Upper lobe of left lung (tissue), 6 donors: ENCODE results near the gene MIGA2. TPM values are rescaled to one million over a fixed set of nuclear protein-coding genes. Genes with fewer than 3 reads are reported as not detected.

ENCODE experiments used
- ATAC-seq, 2 donors: fragments of 200-7000 bp; cut with Tn5 transposase; one replicate each; pipeline ENCODE4 v1.9.1; 2022; ENCODE audit warnings: mild to moderate bottlenecking in 2 of 2, moderate library complexity in 2 of 2; ENCODE audit not compliant: low FRiP score in 2 of 2
- DNase-seq, 2 donors: peaks; one replicate each; pipeline ENCODE4 v3.0.0-alpha.2; 2019 to 2020
- H3K27ac ChIP-seq, 4 donors: fragments of 200-600 bp; sonication (generic); one replicate each; pipeline ENCODE4 v1.5.1; 2016 to 2019
- H3K27me3 ChIP-seq, 4 donors: fragments of 200-600 bp; sonication (generic); one replicate each; pipeline ENCODE4 v1.5.1; 2017 to 2019
- H3K36me3 ChIP-seq, 4 donors: fragments of 200-600 bp; sonication (generic); one replicate each; pipeline ENCODE4 v1.5.1; 2016 to 2019
- H3K4me1 ChIP-seq, 4 donors: fragments of 200-600 bp; sonication (generic); one replicate each; pipeline ENCODE4 v1.5.1; 2018 to 2019
- H3K4me3 ChIP-seq, 4 donors: fragments of 200-600 bp; sonication (generic); one replicate each; pipeline ENCODE4 v1.5.1; 2017 to 2019; ENCODE audit warnings: mild to moderate bottlenecking in 2 of 4, moderate library complexity in 1 of 4
- H3K9me3 ChIP-seq, 4 donors: fragments of 200-600 bp; sonication (generic); one replicate each; pipeline ENCODE4 v1.5.1; 2018 to 2019
- CTCF ChIP-seq, 6 experiments: fragments of 450-650 bp in 4 of 6; fragments of 200-600 bp in 2 of 6; sonication (generic) in 2 of 6; IDR thresholded peaks; one replicate each; pipeline ENCODE4 v1.5.1; 2016 to 2019; ENCODE audit warnings: antibody characterized with exemption in 6 of 6
- EP300 ChIP-seq, 4 donors: sonication (generic); formaldehyde crosslinking; IDR thresholded peaks; one replicate each; pipeline ENCODE4 v1.5.1; 2017; ENCODE audit warnings: antibody characterized with exemption in 4 of 4, control low read depth in 2 of 4
- POLR2A ChIP-seq, 4 donors: fragments of 450-650 bp; IDR thresholded peaks; one replicate each; pipeline ENCODE4 v1.5.1; 2016 to 2017; ENCODE audit warnings: antibody characterized with exemption in 4 of 4, mild to moderate bottlenecking in 2 of 4
- POLR2AphosphoS5 ChIP-seq, 2 donors: sonication (generic); formaldehyde crosslinking; IDR thresholded peaks; one replicate each; pipeline ENCODE4 v1.5.1; 2017; ENCODE audit warnings: antibody characterized with exemption in 2 of 2
- WGBS, 2 donors: methylation state at CpG; one replicate each; pipeline ENCODE4 v1.1.5; 2017 to 2018; 5-methylcytosine and 5-hydroxymethylcytosine counted together
- total RNA-seq, 6 donors: library from RNA; depleted of rRNA in 4 of 6; stranded (reverse); fragments of >200 nt in 4 of 6; gene quantifications; one replicate each; pipeline versions ENCODE4 v1.1.0 to v1.2.1, GENCODE V29; 2016 to 2021
- donor health status: DM: no; HTN: no; CAD: no; lungs with moderate emphysema.
- donor health status: DM: no; HTN: yes; CAD: no; lungs with severe emphysema.

MIGA2 gene
- total RNA-seq, 6 donors from 2014 or later, result 18.6 to 95.3 (median 28.6) TPM

GRCh38 chr9:129095908-129096307 is 59.5 kb downstream of the MIGA2 start:
- no peak overlapping the region for H3K27ac ChIP-seq
- H3K9me3 ChIP-seq, result no peaks in the 10 kb centered on the region
- H3K27me3 ChIP-seq, result no peaks in the 10 kb centered on the region
- 89 to 98% methylated on average over 8 to 12 of the region's 12 CpGs for WGBS, 2 donors
- no peak overlapping the region for H3K4me3 ChIP-seq
- TF ChIP-seq POLR2A (IDR thresholded peaks at IDR 0.05), result no peak
- ATAC-seq (no peak), DNase-seq (no peak)
- H3K36me3 ChIP-seq, result peaks cover 0 to 40% (median 19%) of the 10 kb centered on the region in 4 donors
- no peaks in the 10 kb centered on the region for H3K4me1 ChIP-seq

- Histone ChIP-seq H3K4me3 (no peak overlapping the region), H3K27me3 (no peaks in the 10 kb centered on the region), H3K36me3 (peaks cover 0 to 48% (median 19%) of the 10 kb centered on the region in 4 donors), H3K27ac (no peak overlapping the region), H3K4me1 (no peaks in the 10 kb centered on the region), H3K9me3 (no peaks in the 10 kb centered on the region)
- no peak for TF ChIP-seq POLR2AphosphoS5 (IDR thresholded peaks at IDR 0.05)
- TF ChIP-seq CTCF (IDR thresholded peaks at IDR 0.05), result no peak
- no peak for TF ChIP-seq EP300 (IDR thresholded peaks at IDR 0.05)
- TF ChIP-seq POLR2A (IDR thresholded peaks at IDR 0.05), result no peak
- WGBS, 2 donors, result 97 to 98% methylated on average over 7 to 16 of the region's 16 CpGs
- ATAC-seq (no peak), DNase-seq (peak in 1 of 2 donors; percentile 61)
Measured at GRCh38 chr9:129097671-129098306, 61.4 kb downstream of the MIGA2 start.

GRCh38 chr9:129098328-129098727 is 61.9 kb downstream of the MIGA2 start:
- Histone ChIP-seq H3K27me3 (no peaks in the 10 kb centered on the region), H3K4me3 (no peak overlapping the region), H3K36me3 (peaks cover 0 to 48% (median 19%) of the 10 kb centered on the region in 4 donors), H3K27ac (no peak overlapping the region), H3K4me1 (no peaks in the 10 kb centered on the region), H3K9me3 (no peaks in the 10 kb centered on the region)
- DNase-seq (peak in 1 of 2 donors; percentile 59), ATAC-seq (no peak)
- TF ChIP-seq POLR2A (IDR thresholded peaks at IDR 0.05), result no peak
- no peak for TF ChIP-seq CTCF (IDR thresholded peaks at IDR 0.05)
- no peak for TF ChIP-seq EP300 (IDR thresholded peaks at IDR 0.05)
- TF ChIP-seq POLR2AphosphoS5 (IDR thresholded peaks at IDR 0.05), result no peak
- WGBS, 2 donors, result 96 to 97% methylated on average over 5 to 10 of the region's 11 CpGs

GRCh38 chr9:129100383-129101169 is 64.2 kb downstream of the MIGA2 start:
- Histone ChIP-seq H3K4me3 (no peak overlapping the region), H3K27me3 (no peaks in the 10 kb centered on the region), H3K9me3 (no peaks in the 10 kb centered on the region), H3K27ac (no peak overlapping the region), H3K4me1 (no peaks in the 10 kb centered on the region), H3K36me3 (peaks cover 0 to 39% (median 14%) of the 10 kb centered on the region in 4 donors)
- ATAC-seq (no peak), DNase-seq (no peak)
- TF ChIP-seq POLR2A (IDR thresholded peaks at IDR 0.05) (no peak), CTCF (IDR thresholded peaks at IDR 0.05) (no peak), POLR2AphosphoS5 (IDR thresholded peaks at IDR 0.05) (no peak), EP300 (IDR thresholded peaks at IDR 0.05) (no peak)
- WGBS, 2 donors, result 79 to 80% methylated on average over 7 to 28 of the region's 28 CpGs

GRCh38 chr9:129101279-129101678 is 64.9 kb downstream of the MIGA2 start:
- Histone ChIP-seq H3K9me3 (no peaks in the 10 kb centered on the region), H3K4me1 (no peaks in the 10 kb centered on the region), H3K27ac (no peak overlapping the region), H3K27me3 (no peaks in the 10 kb centered on the region), H3K4me3 (no peak overlapping the region), H3K36me3 (peaks cover 0 to 39% (median 11%) of the 10 kb centered on the region in 4 donors)
- 92 to 95% methylated on average over 7 of the region's 7 CpGs for WGBS, 2 donors
- TF ChIP-seq POLR2AphosphoS5 (IDR thresholded peaks at IDR 0.05), result no peak
- TF ChIP-seq EP300 (IDR thresholded peaks at IDR 0.05), result no peak
- TF ChIP-seq POLR2A (IDR thresholded peaks at IDR 0.05), result no peak
- DNase-seq (no peak), ATAC-seq (no peak)
